Mesodermal cell (in vitro differentiated cells): Measurements from ENCODE around the gene RRP7A.
"Not testable (repeated sequence)": the region's sequence is repeated elsewhere in the genome, so short reads cannot be mapped to it uniquely, and the experiment has no call there.

Source experiments
- H3K27ac ChIP-seq: 2 replicates; pipeline ENCODE4 v1.7.0; 2013; ENCODE audit warnings: mild to moderate bottlenecking, low read depth, low read length, moderate library complexity; ENCODE audit not compliant: severe bottlenecking
- H3K36me3 ChIP-seq: 2 replicates; pipeline ENCODE4 v1.7.1; 2013; ENCODE audit warnings: mild to moderate bottlenecking, low read length, moderate library complexity; ENCODE audit not compliant: control insufficient read depth, insufficient read depth
- H3K4me1 ChIP-seq: one replicate; pipeline ENCODE4 v1.7.1; 2013; ENCODE audit warnings: mild to moderate bottlenecking, low read length; ENCODE audit not compliant: insufficient read depth, control insufficient read depth, poor library complexity, severe bottlenecking
- H3K4me3 ChIP-seq: 2 replicates; pipeline ENCODE4 v1.7.0; 2013; ENCODE audit warnings: low read length, control low read depth, mild to moderate bottlenecking; ENCODE audit not compliant: insufficient read depth, poor library complexity, severe bottlenecking; ENCODE audit errors: extremely low read depth
- H3K9me3 ChIP-seq: 2 replicates; pipeline ENCODE4 v1.7.1; 2013; ENCODE audit warnings: mild to moderate bottlenecking, low read length, moderate library complexity; ENCODE audit not compliant: control insufficient read depth
- WGBS, 2 experiments: methylation state at CpG; one replicate each; pipeline ENCODE4 v1.1.5; 2013; ENCODE audit warnings: missing lambda C conversion rate in 2 of 2; ENCODE audit not compliant: insufficient coverage in 2 of 2; 5-methylcytosine and 5-hydroxymethylcytosine counted together

RRP7A gene

DNA sequence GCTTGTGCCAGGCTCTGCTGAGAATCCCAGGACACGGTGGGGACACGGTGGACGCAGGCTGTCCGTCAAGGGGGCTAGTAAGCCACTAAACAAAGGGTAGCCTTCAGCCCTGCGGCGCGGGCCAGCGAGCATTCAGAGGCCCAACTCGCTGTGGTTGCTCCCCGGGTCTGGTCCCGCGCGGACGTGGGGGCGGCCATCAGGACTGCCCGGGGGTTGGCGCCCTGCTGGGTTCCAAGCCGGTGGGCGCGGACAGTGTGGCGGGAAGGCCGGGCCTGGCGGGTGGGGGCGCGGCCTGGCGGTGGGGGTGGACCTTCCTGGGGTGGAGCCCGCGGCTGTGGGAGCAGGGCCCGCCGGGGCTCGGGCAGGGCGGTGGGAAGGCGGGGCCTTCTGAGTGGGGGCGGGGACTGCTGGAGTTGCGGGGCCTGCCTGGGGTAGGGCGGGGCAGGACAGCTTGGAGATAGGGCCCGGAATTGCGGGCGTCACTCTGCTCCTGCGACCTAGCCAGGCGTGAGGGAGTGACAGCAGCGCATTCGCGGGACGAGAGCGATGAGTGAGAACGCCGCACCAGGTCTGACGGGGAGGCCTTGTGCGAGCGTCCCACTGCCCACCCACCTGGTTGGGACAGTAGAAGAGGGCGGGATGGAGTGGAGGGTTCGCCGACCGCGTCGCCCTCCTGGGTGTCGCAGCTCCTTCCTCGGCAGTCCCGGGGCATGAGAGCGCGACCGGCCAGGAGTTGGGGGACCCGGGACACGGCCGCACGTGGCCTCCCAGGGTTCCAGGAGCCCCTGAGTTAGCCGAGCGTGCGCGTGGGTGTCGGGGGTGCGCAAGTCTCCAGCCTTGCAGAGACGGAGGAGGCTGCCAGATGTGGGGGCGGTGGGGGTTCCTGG is 34.1 kb upstream of the RRP7A start, which contains the start of gene SERHL2:
Gene SERHL2, plus strand, starts transcription at position 482 of the 887 bp plus-strand sequence. Its CDS starts 65 bp downstream, at position 547.
- H3K9me3 ChIP-seq, result no peaks in the 10 kb centered on the region
- no peak within 1 kb of the TSS for H3K27ac ChIP-seq
- H3K4me1 ChIP-seq, result no peaks in the 10 kb centered on the region
- H3K4me3 ChIP-seq, result peak within 1 kb of the TSS; percentile 35
- WGBS, 2 experiments, result 10 to 17% methylated on average over 48 to 67 of the region's 75 CpGs
- H3K36me3 ChIP-seq, result no peaks in the 10 kb centered on the region

DNA sequence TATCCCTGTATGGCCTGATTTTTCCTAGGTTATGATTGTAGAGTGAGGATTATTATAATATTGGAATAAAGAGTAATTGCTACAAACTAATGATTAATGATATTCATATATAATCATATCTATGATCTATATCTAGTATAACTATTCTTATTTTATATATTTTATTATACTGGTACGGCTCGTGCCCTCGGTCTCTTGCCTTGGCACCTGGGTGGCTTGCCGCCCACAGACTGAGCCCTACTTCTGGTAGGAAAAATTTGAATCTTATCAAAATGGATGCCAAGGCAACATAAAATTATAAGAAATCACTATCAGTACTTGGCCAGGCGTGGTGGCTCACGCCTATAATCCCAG is 32.7 kb upstream of the RRP7A start:
- not testable (repeated sequence) for H3K36me3 ChIP-seq, H3K4me3 ChIP-seq, H3K27ac ChIP-seq, H3K9me3 ChIP-seq, H3K4me1 ChIP-seq
- 100% methylated on average over 1 to 2 of the region's 6 CpGs for WGBS, 2 experiments

DNA sequence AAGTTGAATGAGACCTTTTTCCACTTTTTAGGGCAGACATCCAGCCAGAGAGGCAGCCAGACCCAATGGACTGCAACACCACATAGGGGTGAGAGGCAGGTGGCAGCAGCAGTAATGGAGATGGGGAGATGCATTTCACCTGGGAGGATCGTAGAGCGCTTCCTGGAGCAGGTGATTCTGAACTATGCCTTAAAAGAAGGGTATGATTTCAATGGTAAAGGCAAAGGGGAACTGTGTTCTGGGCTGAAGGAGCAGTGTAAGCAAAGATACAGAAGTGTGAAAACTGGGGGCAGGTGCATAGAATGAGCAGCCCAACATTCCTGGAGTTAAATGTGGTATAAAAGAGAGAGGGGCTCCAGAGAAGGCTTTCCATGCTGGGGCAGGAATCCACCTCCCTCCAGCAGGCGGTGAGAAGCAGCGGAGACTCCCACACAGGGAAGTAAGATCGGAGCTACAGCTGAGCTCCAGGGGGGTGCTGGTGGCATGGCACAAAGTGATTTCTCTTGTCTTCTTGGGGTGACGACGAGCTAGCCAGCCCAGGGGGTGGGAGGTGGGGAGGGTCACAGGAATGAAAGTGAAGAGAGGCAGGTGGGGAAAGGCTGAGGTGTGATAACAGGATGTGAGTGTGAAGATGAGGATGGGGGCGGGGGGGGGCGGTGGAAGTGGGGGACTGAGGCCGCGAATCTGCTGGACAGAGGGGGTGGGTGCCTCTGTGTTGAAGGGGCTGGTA is 29.9 kb upstream of the RRP7A start:
- WGBS, 2 experiments, result 77 to 97% methylated on average over 5 to 6 of the region's 11 CpGs
- H3K4me3 ChIP-seq, result no peak overlapping the region
- no peaks in the 10 kb centered on the region for H3K36me3 ChIP-seq

DNA sequence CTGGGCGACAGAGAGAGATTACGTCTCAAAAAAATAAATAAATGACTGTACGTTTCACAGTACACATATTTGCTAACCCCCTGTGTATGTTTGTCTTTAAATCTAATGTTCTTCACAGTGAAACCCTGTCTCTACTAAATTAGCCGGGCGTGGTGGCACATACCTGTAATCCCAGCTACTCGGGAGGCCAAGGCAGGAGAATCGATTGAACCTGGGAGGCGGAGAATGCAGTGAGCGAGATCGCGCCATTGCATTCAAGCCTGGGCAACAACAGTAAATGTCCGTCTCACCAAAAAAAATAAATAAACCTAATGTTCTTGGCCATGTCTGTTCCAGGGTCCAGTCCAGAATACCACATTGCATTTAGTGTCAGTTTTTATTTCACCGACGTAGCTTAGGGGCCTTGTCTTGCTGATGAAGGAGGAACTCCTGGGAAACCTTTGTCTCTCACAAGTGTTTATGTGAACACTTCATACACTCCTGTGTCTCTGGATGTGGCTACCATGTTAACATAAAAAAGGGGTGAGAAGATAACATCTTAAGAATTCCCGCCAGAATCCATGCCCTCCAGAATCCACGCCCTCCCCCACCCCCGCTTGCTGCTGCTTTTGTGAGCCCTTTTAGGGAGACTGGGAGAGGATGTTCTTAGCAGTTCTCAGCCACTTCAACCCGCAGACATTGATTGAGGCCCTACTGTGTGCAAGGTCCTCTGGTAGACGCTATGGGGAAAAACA is 29.2 kb upstream of the RRP7A start:
- Histone ChIP-seq H3K4me1 (peaks cover 2% of the 10 kb centered on the region), H3K27ac (no peak overlapping the region), H3K9me3 (no peaks in the 10 kb centered on the region), H3K4me3 (no peak overlapping the region), H3K36me3 (no peaks in the 10 kb centered on the region)
- WGBS, 2 experiments, result 86 to 88% methylated on average over 15 of the region's 19 CpGs

More for the DNA sequence above, 29.9 kb upstream of the RRP7A start:
- no peak overlapping the region for H3K27ac ChIP-seq
- H3K4me1 ChIP-seq, result peaks cover 2% of the 10 kb centered on the region
- H3K9me3 ChIP-seq, result no peaks in the 10 kb centered on the region

DNA sequence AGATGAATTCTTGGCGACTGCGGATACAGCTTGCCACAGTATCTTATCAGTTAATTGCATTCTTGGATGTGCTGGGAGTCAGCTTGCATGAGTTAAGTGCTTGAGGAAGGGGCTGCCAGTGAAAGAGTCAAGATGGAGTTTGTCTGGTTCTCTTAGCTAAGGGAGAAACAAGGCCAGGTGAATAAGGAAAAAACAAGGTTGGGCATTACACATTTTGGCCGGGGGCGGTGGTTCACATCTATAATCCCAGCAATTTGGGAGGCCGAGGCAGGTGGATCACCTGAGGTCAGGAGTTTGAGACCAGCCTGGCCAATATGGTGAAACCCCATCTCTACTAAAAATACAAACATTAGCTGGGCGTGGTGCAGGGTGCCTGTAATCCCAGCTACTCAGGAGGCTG is 28.5 kb upstream of the RRP7A start:
- H3K36me3 ChIP-seq, H3K27ac ChIP-seq, H3K9me3 ChIP-seq, H3K4me1 ChIP-seq, H3K4me3 ChIP-seq: not testable (repeated sequence)
- WGBS, 2 experiments, result 72 to 83% methylated on average over 4 to 6 of the region's 6 CpGs

DNA sequence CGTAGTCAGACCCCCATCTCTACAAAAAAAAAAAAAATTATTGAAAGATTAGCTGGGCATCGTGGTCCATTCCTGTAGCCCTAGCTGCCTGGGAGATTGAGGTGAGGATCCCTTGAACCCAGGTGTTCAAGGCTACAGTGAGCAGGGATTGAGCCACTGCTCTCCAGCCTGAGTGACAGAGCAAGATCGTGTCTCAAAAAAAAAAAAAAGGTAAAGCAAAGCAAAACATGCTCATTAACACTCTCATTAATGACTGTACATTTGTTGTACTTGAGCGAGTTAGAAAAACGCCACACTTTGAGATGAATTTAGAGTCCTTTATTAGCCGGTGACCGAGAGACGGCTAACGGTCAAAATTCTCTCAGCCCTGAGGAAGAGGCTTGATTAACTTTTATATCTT is 28.0 kb upstream of the RRP7A start:
- H3K9me3 ChIP-seq, result no peaks in the 10 kb centered on the region
- H3K27ac ChIP-seq, result no peak overlapping the region
- no peaks in the 10 kb centered on the region for H3K36me3 ChIP-seq
- peaks cover 2% of the 10 kb centered on the region for H3K4me1 ChIP-seq
- H3K4me3 ChIP-seq, result no peak overlapping the region
- WGBS, 2 experiments, result 83 to 92% methylated on average over 7 of the region's 9 CpGs

DNA sequence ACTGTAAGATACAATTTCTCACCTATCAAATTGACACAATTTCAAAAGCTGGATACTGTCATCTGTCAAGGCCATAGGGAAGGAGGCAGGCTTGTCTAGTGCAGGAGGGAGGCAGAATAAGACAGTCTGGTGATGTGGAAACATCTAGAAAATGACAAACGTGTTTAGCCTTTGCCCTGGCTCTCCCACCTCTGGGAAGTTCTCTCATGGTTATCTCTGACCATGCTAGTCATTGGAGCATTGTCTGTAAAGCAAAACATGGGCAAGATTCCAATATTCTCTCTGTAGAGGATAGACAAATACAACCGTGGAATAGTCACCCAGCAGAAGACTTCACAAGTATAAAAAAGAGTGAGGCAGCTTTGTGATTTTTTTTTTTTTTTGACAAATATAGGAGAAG is 25.1 kb upstream of the RRP7A start:
- WGBS, 2 experiments, result 83 to 85% methylated on average over 1 to 2 of the region's 2 CpGs

DNA sequence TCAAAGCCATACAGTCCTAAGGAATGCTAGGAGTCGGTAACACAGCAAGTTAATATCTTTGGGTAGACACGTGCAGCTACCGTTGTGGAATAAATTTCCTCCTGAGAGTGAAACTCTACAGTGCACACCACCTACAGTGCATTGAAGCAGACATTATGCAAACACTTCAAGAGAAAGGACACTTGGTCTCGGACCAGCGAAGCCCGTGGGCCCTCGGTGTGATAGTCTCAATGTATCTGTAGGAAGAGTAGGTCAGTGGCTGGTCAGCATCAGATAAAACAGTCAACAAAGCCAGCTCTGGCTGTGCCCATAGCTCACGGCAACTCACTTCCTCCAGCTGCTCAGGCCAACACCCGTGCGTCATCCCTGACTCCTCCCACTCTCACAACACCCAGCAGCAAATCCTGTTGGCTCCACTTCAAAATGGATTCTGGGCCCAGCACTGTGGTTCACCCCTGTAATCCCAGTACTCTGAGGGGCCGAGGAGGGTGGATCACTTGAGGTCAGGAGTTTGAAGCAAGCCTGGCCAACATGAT is 19.7 kb upstream of the RRP7A start:
- H3K4me3 ChIP-seq, H3K36me3 ChIP-seq, H3K9me3 ChIP-seq, H3K27ac ChIP-seq, H3K4me1 ChIP-seq: not testable (repeated sequence)
- 100% methylated on average over 1 of the region's 11 CpGs; no CpG with 5 or more reads in 1 of the 2 experiments for WGBS, 2 experiments

More for the DNA sequence above, 25.1 kb upstream of the RRP7A start:
- Histone ChIP-seq H3K4me1 (peaks cover 2% of the 10 kb centered on the region), H3K36me3 (no peaks in the 10 kb centered on the region), H3K4me3 (no peak overlapping the region), H3K27ac (no peak overlapping the region), H3K9me3 (no peaks in the 10 kb centered on the region)

DNA sequence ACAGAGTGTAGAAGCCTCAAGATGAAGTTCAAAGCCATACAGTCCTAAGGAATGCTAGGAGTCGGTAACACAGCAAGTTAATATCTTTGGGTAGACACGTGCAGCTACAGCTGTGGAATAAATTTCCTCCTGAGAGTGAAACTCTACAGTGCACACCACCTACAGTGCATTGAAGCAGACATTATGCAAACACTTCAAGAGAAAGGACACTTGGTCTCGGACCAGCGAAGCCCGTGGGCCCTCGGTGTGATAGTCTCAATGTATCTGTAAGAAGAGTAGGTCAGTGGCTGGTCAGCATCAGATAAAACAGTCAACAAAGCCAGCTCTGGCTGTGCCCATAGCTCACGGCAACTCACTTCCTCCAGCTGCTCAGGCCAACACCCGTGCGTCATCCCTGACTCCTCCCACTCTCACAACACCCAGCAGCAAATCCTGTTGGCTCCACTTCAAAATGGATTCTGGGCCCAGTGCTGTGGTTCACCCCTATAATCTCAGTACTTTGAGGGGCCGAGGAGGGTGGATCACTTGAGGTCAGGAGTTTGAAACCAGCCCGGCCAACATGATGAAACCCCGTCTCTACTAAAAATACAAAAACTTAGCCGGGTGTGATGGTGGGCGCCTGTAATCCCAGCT is 17.7 kb upstream of the RRP7A start:
- not testable (repeated sequence) for H3K4me1 ChIP-seq, H3K9me3 ChIP-seq, H3K4me3 ChIP-seq, H3K36me3 ChIP-seq, H3K27ac ChIP-seq
- WGBS, 2 experiments, result 90 to 97% methylated on average over 6 of the region's 14 CpGs

DNA sequence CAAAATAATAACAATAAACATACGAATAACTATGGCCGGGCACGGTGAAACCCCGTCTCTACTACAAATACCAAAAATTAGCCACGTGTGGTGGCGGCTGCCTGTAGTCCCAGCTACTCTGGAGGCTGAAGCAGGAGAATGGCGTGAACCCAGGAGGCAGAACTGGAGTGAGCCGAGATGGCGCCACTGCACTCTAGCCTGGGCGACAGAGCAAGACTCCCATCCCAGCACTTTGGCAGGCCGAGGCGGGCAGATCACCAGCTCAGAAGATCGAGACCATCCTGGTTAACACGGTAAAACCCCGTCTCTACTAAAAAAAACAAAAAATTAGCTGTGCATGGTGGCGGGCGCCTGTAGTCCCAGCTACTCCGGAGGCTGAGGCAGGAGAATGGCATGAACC is 17.0 kb upstream of the RRP7A start:
- not testable (repeated sequence) for H3K36me3 ChIP-seq, H3K4me3 ChIP-seq, H3K27ac ChIP-seq, H3K4me1 ChIP-seq, H3K9me3 ChIP-seq
- WGBS, 2 experiments, result 98% methylated on average over 13 to 14 of the region's 18 CpGs
